Fibroblast of skin of right biceps (primary cell): ENCODE measurements around the gene GLOD4.
"Not testable (repeated sequence)": the region's sequence is repeated elsewhere in the genome, so short reads cannot be mapped to it uniquely, and the experiment has no call there.

Experiments
- DNase-seq: peaks from one replicate; pipeline ENCODE4 v3.0.0-alpha.2; 2013

Gene GLOD4

DNA sequence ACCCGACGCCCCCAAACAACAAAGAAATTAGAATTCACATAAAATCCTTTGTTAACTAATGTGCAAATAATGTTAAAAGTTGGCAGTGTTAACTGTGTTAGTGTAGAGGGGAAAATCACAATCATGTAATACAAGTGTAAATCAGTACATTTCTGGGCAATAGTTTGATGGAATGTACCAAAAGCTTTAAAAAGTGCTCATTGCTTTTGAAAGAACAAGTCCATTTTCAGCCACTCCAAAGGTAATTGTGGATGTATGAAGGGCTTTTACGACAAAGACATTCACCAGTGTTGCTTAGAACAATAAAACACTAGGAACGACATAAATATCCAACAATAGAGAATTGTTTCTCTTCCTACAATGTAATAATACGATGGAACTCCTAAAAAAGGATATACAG, 9.1 kb downstream of the GLOD4 start:
- DNase-seq: no peak

DNA sequence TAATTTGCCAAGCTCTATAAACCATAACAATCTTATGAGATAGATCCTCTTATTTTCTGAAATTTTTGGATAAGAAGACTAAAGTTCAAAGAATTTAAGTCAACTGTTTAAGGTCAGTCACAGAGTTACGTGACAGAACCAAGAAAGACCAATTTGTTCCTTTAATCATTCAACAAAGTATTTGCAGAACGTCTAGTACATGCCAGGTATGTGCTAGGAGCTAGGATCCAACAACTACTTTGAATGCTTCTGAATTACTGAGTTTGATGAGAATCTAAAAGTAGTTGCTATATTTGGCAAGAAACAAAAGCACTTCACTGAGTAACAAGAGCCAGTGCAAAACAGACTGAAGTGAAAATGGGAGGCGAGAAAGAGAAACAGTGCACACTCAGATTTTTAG, 15.0 kb downstream of the GLOD4 start:
- no peak for DNase-seq

DNA sequence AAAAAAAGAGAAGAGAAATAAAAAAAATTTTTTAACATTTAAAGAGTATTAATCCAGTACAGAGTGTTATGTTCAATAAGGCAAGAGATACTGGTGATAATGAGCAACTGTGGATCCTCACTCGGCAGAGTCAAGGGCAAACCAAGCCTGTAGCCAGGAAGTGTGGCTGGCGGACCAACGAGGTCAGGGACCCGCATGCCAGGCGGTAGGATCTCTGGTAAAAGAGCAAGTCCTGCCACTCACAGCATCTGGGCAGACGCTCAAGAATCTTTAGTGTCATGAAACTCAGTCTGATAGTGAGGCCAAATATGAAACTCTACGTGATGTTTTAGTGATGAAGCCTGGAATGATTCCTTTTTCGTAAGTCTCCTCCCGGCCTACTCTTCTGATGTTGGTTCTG, 21.7 kb downstream of the GLOD4 start:
- DNase-seq: no peak

DNA sequence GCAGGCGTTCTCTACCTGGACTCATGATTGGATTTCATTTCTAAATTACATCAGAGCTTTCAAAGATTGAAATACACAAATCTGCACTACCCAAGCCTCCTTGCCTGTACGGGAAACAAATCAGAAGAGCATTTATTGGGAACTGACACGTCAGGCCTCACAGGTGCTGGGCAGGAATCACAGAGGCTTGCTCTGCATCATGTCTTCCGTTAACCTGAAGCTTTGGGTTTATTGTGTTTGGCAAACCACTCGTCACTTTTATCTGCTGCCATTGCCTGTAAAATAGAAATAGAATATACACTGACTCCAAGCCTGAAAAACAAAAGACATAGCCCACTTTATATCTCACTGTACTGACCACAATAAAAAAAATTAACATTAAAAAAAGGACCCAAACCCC, 22.1 kb downstream of the GLOD4 start:
- no peak for DNase-seq

DNA sequence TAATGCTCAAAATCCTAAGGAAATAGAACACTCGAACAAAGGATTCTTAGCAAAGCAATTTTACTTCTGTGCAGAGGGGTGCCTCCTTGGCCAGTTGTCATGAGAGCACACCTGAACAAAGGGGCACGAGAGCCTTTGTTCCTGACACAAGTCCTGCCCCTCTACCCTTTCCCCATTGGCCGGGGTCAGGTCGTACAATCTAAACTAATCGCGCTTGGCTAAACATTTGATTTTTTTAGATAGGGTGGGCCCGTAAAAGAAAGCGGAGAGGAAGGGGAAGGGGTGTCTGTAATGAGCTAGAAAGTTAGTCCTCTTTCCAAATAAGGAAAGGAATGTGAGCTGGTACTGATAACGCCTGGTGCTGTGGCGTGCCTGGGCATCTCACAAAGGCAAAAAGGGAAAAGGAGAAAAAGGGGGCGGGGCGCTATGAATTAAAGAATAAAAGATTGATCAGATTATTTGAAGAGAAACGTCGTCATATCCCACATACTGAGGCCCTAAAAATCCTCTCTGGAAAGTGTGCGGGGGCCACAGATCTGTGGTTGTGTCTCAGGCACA, 26.0 kb downstream of the GLOD4 start:
- DNase-seq: not testable (repeated sequence)

DNA sequence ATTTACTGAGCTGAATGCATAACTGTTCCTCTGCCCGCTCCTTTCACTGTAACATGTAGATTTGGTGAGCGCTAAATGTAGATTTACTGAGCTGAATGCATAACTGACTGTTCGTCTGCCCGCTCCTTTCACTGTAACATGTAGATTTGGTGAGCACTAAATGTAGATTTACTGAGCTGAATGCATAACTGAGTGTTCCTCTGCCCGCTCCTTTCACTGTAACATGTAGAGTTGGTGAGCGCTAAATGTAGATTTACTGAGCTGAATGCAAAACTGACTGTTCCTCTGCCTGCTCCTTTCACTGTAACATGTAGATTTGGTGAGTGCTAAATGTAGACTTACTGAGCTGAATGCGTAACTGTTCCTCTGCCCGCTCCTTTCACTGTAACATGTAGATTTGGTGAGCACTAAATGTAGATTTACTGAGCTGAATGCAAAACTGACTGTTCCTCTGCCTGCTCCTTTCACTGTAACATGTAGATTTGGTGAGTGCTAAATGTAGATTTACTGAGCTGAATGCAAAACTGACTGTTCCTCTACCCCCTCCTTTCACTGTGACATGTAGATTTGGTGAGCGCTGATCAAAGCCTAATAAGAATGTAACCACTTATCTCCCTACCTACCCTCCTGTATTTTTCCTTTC, 26.6 kb downstream of the GLOD4 start:
- not testable (repeated sequence) for DNase-seq

DNA sequence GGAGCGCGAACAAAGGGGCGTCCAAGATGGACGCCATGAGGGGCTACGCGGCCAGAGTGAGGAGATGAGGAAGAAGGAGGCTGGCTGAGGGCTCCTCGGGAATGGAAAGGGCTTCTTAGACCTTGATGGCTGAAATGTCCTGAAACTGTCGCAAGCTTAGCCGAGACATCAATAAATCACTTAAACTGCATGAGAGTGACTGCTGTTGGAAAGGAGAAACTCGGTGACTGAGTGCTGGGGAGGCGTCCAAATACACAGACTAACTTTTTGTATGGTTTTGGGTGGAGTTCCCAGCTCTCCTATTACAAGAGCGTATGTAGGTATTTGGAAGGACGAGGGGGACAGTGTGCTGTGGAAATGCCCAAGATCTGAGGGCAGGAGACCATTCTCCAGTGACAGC, 28.7 kb downstream of the GLOD4 start:
- DNase-seq: no peak

DNA sequence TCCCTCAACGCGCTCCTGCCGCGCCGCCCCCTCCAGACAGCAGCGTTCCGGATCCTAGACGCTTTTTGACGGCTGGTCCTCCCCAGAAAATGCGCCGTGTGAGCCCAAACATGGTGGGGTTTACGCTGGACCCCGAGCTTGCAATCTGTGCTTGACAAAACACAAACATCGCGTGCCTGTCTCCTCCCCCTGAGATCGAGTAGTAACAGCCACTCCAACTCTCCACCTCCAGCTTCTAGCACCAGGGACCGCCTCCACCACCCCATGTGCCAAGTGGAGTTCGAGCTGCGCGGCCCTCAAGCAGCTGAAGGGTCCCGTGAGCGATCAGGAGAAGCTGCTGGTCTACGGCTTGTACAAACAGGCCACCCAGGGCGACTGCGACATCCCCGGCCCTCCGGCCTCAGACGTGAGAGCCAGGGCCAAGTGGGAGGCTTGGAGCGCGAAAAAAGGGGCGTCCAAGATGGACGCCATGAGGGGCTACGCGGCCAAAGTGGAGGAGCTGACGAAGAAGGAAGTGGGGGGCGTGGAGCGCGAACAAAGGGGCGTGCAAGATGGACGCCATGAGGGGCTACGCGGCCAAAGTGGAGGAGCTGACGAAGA, 29.4 kb downstream of the GLOD4 start:
- DNase-seq: peak; percentile 65

DNA sequence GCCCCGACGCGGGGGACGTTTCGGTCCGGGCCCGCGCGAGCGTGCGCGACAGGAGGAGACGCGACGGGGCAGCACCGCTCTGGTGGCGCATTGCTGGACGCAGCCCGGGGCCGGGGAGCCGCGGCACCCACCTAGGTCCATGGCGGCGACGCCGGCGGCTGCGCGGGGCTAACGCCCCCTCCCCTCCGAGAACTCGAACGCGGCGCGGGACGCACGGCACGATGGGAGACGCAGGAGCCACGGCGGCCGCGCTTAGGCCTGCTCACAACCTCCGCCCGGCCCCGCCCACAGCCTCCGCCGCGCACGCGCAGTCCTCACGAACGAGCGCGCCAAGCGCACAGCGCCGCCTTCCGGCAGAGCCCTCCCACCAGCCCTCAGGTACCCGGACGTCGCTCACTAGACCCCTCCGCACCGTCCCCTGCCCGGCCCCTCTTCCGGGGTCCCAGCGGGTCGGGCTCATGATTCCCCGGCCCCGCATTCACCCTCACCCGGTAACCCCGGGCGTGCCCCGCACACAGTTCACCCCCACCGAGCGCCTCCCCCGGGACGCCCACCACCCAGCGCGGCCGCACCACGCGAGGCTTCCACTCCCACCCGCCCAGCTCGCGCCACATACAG, 30.0 kb downstream of the GLOD4 start, which contains the start of gene GEMIN4:
GEMIN4 (minus strand) TSS at position 263 of the 618 bp plus-strand sequence; CDS start at position 141, 122 bp downstream.
- peak; percentile 88 for DNase-seq

DNA sequence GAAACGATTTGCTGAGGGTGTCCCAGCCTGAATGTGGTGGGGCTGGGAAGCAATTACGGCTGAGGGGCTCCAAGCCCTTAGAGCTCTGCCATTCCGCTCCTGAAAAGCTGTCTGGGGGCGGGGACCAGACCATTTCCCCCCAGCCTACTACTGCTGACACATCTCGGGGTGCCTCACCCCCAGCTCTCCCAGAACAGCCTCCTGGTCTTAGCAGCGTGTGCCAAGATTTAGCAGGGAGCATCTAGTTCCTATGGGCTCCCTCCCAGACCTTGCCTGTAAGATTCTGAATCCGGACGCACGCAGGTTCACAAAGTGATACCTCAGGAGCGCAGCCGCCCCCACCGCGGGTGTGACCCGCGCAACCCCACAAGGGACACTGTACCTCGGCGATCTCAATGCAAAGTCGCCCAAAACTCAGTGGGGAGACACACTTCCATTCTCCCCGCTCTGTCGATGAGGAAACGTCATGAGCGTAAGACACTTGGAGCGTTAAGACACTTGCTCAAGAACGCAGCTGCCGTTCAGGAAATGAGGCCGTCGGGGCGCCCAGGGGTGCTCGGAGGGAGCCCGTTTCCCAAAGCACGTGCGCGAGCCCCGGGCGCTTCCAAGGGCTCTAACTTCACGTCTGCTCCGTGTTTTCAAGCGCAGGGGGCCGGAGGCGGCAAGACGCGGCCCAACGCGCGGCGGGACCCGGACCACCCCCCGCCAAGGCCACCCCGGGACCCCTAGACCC, 30.6 kb downstream of the GLOD4 start:
- DNase-seq: peak; percentile 51

DNA sequence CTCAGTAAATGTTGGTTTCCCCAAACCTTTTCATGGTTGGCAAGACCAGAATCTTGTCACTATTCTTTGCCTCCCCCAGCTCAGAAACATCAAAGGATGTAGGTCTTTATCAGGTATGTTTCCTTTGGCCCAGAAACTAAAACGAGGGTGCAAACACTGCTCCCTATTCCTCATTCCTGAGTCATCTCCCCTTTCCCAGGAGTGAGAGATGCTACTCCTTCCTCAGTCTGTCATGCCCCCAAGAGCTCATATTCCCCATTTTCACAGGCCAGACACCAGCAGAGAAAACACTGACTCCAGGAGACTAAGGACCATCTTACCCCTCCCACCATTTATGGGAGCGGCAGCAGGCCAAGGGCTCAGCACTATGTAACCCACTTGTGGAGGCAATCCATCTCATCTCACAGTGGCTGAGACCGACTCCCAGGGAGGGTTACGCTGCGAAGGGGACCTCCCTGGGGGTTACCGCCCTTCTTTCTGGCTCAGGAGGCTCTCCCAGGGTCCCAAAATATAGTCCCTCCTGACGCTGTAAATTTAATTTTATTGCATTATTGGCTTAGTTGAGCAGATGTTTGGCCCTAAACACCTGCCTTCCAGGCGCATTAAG, 31.5 kb downstream of the GLOD4 start:
- no peak for DNase-seq

DNA sequence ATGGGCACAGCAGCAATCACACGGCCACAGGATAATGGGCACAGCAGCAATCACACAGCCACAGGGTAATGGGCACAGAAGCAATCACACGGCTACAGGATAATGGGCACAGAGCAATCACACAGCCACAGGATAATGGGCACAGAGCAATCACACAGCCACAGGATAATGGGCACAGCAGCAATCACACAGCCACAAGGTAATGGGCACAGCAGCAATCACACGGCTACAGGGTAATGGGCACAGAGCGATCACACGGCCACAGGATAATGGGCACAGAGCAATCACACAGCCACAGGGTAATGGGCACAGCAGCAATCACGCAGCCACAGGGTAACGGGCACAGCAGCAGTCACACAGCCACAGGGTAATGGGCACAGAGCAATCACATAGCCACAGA, 32.7 kb downstream of the GLOD4 start:
- DNase-seq: not testable (repeated sequence)

DNA sequence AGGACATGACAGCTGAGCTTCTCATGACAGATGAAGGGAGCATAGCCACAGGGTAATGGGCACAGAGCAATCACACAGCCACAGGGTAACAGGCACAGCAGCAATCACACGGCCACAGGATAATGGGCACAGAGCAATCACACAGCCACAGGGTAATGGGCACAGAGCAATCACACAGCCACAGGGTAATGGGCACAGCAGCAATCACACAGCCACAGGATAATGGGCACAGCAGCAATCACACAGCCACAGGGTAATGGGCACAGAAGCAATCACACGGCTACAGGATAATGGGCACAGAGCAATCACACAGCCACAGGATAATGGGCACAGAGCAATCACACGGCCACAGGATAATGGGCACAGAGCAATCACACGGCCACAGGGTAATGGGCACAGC, 33.5 kb downstream of the GLOD4 start:
- not testable (repeated sequence) for DNase-seq

DNA sequence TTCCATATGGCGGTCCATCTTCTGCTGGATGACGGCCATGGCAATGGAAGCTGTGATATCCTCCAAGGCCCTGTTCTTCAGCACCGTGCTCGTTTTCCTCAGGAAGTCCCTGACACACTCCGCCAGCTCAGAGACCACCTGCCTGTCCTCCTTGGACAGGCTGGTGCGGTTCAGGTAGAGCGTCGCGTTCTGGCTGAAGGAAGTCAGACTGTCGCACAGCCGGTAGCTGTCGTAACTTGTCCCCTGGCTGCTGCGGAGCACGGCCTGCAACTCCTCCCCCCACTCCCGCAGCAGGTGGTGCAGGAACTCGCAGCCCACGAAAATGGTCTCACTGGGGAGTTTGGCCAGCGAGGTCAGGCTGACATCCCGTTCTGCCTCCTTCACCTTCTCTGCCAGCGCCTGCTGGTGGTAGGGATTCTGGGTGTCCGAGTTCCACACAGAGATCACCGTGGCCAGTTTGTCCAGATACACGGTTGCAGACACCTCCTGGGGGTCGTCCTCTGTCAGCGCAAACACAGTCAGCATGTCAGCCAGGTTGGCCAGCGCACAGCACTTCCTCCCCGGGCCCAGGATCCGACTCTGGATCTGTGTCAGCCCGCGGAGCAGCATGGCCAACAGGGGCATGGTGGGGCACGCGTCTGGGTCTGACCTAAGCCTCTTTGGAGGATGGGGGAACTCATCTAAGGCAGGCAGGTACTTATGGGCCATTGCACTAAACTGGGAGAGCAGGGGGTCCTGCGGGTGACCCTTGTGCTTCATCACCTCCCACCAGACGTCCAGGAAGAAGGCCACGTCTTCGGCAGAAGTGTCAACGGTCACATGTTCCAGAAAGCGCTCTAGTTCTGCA, 35.1 kb downstream of the GLOD4 start:
- DNase-seq: no peak

DNA sequence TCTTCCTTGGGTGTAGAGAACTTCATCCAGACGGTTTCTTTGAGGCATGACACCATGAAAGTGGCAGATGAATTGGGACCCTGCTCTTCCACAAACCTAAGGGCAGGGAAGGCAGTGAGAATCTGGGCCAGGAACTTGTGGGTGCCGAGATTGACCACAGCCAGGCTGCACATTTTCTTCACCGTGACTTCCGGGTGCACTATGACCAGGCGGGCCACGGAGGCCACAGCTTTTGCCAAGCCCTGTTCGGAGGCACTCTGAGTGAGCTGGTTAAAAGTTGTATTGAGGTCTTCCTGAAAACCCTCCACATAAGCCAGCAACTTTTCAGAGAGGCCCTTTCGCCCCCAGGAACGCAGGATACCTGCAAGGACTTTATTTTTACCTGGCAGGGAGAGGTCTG, 35.9 kb downstream of the GLOD4 start:
- DNase-seq: no peak

DNA sequence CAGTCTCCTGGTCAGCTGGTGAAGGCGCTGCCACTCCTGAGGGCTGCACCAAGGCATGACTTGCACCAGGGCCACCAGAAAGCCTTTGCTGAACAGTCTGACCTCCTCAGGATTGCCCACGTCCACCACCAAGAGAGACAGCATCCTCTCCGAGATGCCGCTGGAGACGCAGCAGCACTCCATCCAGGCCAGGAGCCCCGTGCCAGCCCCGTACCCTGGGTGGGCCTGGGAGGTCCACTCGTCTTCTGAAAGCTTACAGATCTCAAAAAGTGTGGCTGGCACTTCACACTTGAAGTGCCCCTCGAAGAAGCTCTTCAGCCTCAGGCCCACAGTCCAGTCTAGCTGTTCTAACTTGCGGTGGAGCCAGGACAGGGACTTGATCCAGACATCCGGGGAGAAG, 36.7 kb downstream of the GLOD4 start:
- no peak for DNase-seq

DNA sequence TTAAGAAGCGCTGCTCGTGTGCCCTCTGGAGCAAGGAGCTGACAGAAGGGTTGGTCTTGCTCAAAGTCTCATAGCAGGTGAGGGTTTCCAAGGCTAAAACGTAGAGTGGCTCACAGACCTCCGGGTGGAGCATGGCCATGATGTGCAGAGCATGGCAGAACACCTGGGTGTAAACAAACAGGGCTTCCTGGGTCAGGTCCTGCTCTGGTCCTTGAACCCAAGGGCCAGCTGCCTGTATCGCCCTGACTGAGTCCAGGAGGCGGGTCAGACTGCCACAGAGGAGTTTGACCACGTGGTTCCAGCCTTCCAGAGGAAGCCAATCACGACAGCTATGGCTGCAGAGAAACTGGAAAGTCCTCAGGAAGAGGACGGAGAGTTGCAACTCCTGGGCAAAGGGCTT, 37.1 kb downstream of the GLOD4 start:
- no peak for DNase-seq

DNA sequence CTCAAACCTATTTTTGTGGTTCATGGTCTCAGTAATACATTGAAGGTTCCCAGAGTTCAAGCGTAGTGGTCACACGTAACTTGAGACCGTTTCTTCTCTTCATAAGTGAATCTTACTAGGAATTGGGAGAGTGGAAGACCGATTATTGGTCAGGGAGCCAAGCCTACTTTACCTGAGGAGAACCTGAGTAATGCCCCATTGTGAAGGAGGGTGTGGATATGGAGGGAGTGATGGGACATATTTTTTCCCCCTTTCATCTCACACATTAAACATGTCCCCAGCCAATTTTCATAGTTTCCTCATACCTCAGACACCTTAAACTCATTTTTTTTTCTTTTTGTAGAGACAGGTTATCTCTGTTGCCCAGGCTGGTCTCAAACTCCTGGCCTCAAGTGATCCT, 38.9 kb downstream of the GLOD4 start:
- DNase-seq: no peak

DNA sequence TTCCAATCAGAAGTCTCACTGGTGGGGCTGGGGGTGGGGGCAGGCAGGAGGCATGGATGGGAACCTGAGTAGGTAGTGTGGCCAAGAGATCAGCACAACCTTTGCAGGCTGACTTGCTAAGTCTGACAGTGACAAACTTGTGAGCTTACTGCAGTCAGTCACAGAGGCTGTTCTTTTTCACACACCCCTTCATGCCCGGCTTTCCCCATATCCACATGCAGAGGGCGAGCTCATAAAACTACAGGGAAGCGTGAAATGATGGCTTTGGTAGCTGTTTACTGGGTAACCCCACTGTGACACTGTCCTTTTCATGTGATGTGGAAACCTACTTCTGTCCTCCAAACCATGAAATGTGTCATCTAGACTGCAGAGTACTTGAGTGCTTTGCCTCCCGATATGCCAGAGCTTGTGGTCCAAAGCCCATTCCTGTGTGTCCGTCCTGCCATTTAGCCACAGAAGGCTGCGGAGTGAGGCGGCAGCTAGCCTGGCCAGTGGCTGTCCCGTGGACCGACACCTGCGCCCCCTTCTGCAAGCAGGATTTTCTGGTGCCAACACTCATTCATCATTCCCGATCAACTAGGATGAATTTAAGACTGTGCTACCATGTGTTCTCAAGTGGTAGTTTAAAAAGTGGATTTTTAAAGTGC, 39.8 kb downstream of the GLOD4 start:
- no peak for DNase-seq

DNA sequence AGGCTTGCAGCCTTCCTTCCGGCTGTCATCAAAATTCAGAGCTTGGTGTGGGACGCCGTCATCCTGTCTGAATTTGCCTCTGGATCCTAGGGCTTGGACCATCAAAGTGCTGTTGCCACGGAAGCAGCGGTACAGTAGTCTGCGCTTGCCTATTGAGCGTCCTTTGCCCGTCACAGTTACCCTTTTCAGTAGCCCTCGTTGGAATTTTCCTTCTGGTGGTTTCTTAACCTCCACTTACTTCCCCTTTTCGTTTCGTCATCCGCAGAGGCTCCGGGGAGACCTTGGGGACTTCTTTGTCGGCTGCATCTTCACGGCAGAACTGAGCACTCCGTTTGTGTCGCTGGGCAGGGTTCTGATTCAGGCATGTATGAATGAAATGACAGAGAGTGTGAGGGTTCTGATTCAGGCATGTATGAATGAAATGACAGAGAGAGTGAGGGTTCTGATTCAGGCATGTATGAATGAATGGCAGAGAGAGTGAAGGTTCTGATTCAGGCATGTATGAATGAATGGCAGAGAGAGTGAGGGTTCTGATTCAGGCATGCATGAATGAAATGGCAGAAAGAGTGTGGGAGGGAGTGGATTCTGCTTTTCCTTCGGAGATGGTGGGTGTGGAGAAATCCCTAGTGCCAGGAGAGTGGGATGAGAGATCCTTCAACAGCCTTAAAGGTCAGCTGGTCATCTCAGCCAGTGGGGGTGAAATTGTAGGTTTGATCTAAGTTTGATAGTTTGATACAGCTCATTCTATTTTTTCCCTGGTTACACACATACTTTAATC, 41.7 kb downstream of the GLOD4 start:
- DNase-seq: no peak
